Body of pancreas (tissue), 4 donors: ENCODE results near the gene PPM1N.

Experiments
- POLR2A ChIP-seq, 3 donors: fragments of 450-650 bp; IDR thresholded peaks; one replicate each; pipeline ENCODE4 v1.6.1; 2016; ENCODE audit warnings: antibody characterized with exemption in 3 of 3, mild to moderate bottlenecking in 2 of 3
- TF ChIP-seq, protein P1 (sequence below), 7 experiments: fragments of 450-650 bp in 4 of 7; fragments of 200-600 bp in 3 of 7; sonication (generic) in 3 of 7; IDR thresholded peaks; one replicate each; pipeline ENCODE4 v1.5.1; 2016 to 2019; ENCODE audit warnings: antibody characterized with exemption in 7 of 7

DNA sequence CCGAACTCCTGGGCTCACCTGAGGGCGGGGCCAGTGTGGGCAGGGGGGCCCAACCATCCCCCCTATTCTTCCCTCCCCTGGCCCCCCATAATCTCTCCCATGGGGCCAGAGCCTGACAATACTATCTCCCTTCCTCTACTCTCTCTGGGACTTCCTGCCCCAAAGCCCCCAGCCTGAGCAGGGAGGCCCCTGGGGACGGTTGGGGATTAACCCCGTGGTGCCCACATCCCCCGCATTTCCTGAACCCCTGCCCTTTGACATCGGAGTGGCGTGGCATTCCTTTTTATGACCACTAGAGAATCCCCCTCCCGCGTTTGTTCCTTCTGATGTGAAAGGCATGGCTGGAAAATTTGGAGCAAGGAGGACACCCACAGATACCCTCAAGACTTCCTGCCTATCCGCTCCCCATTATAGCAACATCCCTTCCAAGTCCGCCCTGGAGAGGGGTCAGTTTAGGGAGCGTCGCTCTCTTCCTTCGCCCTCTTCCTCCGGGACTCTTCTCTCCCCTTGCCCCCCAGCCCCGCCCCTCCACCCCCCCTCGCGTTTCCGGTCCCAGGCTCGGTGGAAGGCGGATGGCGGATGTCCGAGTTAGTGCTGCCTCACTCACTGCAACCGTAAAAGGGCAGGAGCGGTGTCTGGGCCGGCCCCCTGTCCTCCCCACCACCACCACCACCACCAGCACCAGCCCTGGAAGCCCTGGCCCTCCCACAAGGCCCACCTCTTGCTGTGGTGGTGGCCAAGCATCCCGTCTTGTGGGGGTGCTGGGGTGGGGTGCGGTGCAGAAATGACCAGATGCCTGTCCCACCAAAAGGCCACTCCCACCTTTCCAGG, 10.8 kb downstream of the PPM1N start:
- TF ChIP-seq POLR2A (IDR thresholded peaks at IDR 0.05) = peak in 2 of 3 donors; percentile 16 to 31
- TF ChIP-seq, protein P1, sequence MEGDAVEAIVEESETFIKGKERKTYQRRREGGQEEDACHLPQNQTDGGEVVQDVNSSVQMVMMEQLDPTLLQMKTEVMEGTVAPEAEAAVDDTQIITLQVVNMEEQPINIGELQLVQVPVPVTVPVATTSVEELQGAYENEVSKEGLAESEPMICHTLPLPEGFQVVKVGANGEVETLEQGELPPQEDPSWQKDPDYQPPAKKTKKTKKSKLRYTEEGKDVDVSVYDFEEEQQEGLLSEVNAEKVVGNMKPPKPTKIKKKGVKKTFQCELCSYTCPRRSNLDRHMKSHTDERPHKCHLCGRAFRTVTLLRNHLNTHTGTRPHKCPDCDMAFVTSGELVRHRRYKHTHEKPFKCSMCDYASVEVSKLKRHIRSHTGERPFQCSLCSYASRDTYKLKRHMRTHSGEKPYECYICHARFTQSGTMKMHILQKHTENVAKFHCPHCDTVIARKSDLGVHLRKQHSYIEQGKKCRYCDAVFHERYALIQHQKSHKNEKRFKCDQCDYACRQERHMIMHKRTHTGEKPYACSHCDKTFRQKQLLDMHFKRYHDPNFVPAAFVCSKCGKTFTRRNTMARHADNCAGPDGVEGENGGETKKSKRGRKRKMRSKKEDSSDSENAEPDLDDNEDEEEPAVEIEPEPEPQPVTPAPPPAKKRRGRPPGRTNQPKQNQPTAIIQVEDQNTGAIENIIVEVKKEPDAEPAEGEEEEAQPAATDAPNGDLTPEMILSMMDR (IDR thresholded peaks at IDR 0.05) = no peak
